Fibroblast of lung (primary cell): Measurements from ENCODE around the gene CBFA2T3.

Experiments
- EZH2 ChIP-seq: IDR thresholded peaks from 2 replicates; pipeline ENCODE4 v1.5.1; 2012; ENCODE audit warnings: low read length, control low read depth, mild to moderate bottlenecking; ENCODE audit errors: missing control alignments
- TF ChIP-seq, protein P1 (sequence below), 2 donors: IDR thresholded peaks in 1 of 2; conservative IDR thresholded peaks in 1 of 2; 1 replicate in 1 of 2; 2 replicates in 1 of 2; pipeline ENCODE4 v1.5.1; 2011 to 2012; ENCODE audit warnings: low read length in 2 of 2, control low read depth in 1 of 2, inconsistent platforms in 1 of 2, low read depth in 1 of 2, mild to moderate bottlenecking in 1 of 2

- TF ChIP-seq, protein P1, sequence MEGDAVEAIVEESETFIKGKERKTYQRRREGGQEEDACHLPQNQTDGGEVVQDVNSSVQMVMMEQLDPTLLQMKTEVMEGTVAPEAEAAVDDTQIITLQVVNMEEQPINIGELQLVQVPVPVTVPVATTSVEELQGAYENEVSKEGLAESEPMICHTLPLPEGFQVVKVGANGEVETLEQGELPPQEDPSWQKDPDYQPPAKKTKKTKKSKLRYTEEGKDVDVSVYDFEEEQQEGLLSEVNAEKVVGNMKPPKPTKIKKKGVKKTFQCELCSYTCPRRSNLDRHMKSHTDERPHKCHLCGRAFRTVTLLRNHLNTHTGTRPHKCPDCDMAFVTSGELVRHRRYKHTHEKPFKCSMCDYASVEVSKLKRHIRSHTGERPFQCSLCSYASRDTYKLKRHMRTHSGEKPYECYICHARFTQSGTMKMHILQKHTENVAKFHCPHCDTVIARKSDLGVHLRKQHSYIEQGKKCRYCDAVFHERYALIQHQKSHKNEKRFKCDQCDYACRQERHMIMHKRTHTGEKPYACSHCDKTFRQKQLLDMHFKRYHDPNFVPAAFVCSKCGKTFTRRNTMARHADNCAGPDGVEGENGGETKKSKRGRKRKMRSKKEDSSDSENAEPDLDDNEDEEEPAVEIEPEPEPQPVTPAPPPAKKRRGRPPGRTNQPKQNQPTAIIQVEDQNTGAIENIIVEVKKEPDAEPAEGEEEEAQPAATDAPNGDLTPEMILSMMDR (conservative IDR thresholded peaks at IDR 0.05 in 1 of 2, IDR thresholded peaks at IDR 0.05 in 1 of 2; ENCODE audit: low read depth in 1 of 2, low read length in 2 of 2) = no peak
- TF ChIP-seq EZH2 = no peak
Measured at GRCh38 chr16:89017543-89018281, 40.7 kb upstream of the CBFA2T3 start.
